ENCODE data around the gene TM9SF2. TPM values are rescaled to one million over a fixed set of nuclear protein-coding genes. Genes with fewer than 3 reads are reported as not detected.
A peak's percentile ranks its signal among the peaks of the same experiment; 100 is the strongest.
"Not testable (repeated sequence)": the region's sequence is repeated elsewhere in the genome, so short reads cannot be mapped to it uniquely, and the experiment has no call there.

The TM9SF2 gene
- total RNA-seq, 1 experiment from 2014 or later, result 102 TPM

DNA sequence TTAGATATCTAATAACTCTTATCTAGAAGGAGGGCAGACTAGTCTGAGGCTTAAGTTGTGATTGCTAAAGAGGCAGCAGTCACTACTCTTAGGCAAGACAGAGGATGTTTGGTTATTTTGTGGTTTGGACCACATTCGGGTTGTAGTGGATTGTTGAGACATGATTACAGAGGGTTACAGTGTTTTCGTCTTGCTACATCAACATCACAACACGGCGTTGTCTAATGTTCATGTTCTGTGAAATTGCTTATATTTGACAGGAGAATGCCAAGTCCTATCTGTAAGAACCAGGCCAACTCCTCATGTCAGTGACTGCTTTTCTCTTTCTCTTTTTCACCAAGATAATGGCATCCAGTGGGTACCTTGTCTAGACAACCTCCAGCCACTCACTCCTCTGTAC lies 16.8 kb upstream of the TM9SF2 start:
- DNase-seq (ENCODE audit: low read depth), result no peak
- in situ Hi-C loops (cut with HindIII; ENCODE audit: low pct_unique_long_range_greater_than_20kb, low sequenced_read_pairs), result no loop called here

DNA sequence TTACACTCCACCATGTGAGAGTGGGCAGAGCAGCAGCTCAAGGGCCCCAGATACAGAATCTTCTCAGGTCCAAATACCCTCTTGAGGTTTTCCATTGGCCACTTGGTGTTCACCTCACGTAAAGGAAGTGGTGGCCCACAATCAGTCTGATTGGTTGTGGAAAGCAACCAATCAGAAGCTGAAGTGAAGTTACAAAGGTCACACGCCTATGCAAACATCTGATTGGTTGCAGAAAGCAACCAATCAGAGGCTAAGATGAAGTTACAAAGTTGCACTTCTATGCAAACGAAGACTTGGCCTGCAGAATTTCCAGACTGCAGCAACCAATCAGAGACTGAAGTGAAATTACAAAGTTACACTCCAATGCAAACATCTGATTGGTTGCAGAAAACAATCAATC lies 14.3 kb upstream of the TM9SF2 start:
- no peak for DNase-seq (ENCODE audit: low read depth)
- in situ Hi-C loops (cut with HindIII; ENCODE audit: low pct_unique_long_range_greater_than_20kb, low sequenced_read_pairs), result no loop called here

DNA sequence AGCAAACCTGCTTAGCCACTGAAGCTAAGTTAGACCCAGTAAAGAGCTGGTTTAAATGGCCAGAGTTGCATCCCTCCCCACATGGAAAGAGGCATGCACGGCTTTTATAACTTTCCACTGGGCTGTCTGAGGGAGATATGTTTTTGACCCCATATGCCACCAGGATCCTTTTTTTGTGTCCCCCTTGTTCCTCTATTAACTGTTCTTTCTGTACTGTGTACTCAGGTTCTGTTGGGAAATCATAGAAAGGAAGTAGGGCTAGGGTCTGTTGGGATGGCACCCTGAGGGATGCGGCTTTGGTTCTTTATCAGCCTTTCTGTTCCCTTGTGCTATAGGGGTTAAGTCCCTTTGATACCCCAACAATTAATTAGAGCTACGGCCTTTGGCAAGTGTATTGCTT lies 12.2 kb upstream of the TM9SF2 start:
- in situ Hi-C loops (cut with HindIII; ENCODE audit: low pct_unique_long_range_greater_than_20kb, low sequenced_read_pairs), result no loop called here
- DNase-seq (ENCODE audit: low read depth), result no peak

DNA sequence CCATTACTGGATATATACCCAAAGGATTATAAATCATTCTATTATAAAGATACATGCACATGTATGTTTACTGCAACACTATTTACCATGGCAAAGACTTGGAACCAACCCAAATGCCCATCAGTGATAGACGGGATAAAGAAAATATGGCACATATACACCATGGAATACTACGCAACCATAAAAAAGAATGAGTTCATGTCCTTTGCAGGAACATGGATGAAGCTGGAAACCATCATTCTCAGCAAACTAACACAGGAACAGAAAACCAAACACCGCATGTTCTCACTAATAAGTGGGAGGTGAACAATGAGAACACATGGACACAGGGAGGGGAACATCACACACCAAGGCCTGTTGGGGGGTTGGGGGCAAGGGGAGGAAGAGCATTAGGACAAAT lies 9.5 kb upstream of the TM9SF2 start:
- DNase-seq (ENCODE audit: low read depth); in situ Hi-C loops (cut with HindIII; ENCODE audit: low pct_unique_long_range_greater_than_20kb, low sequenced_read_pairs): not testable (repeated sequence)

DNA sequence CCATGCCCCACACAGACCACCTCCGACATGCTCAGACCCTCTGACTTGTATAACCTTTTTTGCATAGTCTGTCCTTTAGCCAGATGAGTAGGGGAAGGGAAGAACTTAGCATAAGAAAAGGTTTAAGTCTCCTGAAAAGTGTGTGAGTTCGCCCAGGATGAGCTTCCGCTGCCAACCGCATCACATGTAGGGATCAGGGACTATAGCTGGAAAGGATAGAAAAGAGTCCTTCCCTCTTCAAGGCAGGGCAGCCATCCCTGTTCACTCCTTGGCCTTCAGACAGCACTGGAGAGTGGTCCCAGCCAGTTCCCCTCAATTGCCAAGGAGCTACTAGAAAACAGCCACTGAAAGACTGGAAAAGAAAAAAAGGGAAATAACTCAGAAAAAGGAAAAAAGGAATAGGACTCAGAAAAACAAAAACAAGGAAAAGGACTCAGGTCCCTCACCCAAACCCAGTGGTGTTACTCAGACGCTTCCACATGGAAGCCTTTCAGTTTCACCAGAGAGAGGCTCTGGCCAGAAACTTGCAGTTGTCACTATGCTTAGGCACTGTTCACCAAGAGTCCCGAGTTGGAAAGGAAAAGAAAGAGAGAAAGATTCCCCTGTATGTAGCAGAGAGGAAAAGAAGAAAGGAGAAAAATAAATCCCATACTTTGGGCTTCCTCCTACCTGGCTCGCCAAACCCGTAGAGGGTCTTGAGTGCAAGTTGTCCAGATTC lies 5.6 kb upstream of the TM9SF2 start:
- DNase-seq (ENCODE audit: low read depth), result no peak
- in situ Hi-C loops (cut with HindIII; ENCODE audit: low pct_unique_long_range_greater_than_20kb, low sequenced_read_pairs), result no loop called here

DNA sequence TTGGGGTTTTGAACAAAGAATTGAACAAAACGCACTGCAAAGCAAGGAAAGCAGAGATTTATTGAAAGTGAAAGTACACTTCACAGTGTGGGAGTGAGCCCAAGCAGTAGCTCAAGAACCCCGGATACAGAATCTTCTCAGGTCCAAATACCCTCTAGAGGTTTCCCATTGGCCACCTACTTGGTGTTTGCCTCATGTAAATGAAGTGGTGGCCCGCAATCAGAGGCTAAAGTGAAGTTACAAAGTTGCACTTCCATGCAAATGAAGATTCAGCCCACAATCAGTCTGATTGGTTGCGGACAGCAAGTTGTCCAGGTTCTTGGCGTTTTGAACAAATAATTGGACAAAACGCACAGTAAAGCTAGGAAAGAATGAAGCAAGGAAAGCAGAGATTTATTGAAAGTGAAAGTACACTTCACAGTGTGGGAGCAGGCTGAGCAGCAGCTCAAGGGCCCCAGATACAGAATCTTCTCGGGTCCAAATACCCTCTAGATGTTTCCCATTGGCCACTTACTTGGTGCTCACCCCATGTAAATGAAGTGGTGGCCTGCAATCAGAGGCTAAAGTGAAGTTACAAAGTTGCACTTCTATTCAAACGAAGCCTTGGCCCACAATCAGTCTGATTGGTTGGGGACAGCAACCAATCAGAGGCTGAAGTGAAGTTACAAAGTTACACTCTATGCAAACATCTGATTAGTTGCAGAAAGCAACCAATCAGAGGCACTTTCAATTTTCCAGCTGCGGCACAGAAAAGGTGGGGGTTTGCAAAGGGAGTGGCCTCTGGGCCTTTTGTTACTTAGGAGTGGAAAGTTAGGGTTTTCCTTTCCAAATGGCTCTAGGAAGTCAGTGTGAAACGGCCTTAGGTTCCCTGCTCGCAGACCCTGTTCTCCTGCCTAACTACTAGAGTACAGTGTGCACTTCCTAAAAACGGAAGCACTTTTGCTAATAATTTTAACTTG lies 4.8 kb upstream of the TM9SF2 start:
- DNase-seq (ENCODE audit: low read depth), result peak; percentile 93
- in situ Hi-C loops (cut with HindIII; ENCODE audit: low pct_unique_long_range_greater_than_20kb, low sequenced_read_pairs), result no loop called here

DNA sequence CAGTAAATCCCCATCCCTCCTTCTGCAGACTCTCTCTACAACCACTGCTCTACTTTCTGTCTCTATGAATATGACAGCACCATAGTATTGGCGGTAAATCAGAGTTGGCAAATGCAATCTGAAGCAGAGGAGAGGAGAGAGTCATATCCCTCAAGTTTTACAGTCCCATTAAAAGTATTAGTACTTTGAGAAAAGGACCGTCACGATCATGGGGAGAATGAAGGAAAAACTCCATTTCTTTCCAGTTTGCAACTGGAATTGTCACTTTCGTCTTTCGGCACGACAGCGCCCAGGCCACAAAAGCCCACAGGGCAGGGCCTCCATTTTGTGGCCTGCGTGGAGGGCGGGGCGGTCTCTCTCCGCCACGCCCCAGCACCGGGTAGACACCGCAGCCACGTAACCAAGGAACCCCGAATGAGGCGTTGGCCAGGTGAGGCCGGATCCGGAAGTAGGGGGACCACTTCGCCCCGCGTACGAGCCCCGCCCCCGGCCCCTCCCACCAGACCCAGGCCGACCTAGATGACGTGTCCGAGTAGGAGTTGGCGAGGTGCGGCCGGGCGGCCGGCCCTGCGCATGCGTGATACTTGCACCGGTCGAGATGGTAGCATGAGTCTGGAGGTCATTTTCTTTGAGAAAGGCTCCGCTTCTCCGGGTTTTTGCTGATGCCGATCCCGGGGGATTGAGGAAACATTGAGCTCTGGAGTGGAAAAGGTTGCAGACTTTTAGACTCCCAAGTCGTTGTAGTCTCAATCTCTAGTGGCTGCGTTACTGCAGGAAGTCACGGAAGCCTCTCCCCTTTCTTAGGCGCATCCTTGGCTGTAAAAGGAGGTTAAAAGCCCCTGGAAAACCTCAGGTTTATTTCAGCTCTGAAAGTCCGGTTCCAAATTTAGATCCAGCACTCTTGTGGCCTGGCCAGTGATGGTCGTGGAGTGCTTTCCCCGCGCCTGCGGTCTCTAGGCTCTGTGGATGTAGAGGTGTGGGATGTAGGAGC lies 2.8 kb upstream of the TM9SF2 start:
- peak; percentile 96 for DNase-seq (ENCODE audit: low read depth)
- in situ Hi-C loops (cut with HindIII; ENCODE audit: low pct_unique_long_range_greater_than_20kb, low sequenced_read_pairs), result no loop called here

DNA sequence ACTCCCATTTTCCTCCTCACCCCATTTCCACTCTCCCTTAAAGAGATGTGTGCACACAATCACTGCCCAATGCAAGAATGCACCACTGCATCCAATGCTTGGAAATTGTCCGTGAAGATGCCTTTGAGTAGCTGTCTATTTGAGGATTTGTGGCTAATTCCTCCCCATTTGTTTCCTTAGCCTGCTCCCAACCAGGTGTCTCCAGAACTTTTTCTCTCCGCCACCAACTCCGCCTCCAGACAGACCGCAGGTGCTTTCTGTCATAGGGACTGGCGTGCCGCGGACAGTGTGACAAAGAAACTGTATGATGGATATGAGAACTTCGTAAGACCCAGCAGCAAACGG lies 461 bp upstream of the TM9SF2 start:
- in situ Hi-C loops (cut with HindIII; ENCODE audit: low pct_unique_long_range_greater_than_20kb, low sequenced_read_pairs), result no loop called here

DNA sequence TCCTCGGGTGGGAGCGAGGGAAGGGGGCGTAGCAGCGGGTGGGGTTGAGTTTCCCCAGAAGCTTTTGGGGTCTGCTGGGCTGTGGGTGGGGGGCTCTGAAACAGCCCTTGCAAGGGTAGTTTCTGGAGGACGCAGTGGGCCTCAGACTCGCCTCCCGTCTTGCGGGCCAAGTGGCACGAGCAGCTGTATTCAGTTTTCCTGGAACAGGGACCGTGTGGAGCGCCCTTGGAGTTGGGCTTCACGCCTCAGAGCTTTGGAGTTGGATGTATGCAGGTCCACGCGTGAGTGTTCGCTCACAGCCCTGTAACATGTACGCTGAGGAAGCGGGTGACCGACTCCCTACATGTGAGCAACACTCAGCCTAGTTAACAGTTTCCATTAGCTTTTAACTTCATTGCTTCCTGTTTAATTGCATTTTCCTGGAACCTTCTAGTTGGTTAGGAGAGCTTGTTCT lies 603 bp downstream of the TM9SF2 start:
- in situ Hi-C loops (cut with HindIII; ENCODE audit: low pct_unique_long_range_greater_than_20kb, low sequenced_read_pairs), result no loop called here
- no peak for DNase-seq (ENCODE audit: low read depth)

More for the DNA sequence above, 461 bp upstream of the TM9SF2 start:
- DNase-seq (ENCODE audit: low read depth), result no peak

DNA sequence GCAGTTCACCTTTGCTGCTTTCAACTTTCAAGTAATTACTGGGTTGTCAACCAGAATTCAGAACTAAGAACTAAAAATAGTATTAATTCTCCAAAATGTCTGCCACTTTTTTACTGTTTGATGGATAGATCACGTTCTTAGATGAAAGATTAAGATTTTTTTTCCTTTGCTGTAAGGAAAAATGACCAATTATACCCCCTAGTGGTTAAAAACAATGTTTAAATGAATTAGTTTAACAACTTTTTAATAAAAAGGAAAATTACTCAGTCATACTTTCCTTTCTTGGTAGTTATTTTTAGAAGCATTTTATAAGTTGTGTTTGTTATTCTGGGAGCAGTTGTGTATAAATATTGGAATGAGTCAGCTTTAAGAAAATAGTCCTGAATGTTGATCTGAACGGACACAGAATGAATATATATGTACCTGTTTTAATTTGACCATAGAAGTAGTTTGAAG lies 4.6 kb downstream of the TM9SF2 start:
- peak; percentile 11 for DNase-seq (ENCODE audit: low read depth)
- in situ Hi-C loops (cut with HindIII; ENCODE audit: low pct_unique_long_range_greater_than_20kb, low sequenced_read_pairs), result no loop called here

DNA sequence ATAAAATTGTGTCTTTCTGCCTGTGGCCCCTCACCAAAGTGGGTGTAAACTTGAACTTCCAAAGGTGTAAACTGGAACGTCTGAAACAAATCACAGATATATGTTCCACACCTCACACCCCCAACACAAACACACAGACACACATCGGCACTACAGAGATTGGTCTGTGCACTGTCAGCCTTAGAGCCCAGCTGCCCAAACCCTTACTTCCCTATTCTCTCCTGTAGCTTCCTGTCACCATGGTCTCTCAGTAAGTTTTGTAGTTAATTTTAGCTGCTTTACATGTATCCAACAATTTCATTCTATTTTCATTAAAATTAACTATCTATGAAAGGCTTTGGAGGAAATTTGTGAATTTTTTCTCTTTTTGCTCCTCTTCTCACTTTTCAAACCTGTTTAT lies 5.4 kb downstream of the TM9SF2 start:
- in situ Hi-C loops (cut with HindIII; ENCODE audit: low pct_unique_long_range_greater_than_20kb, low sequenced_read_pairs), result no loop called here
- no peak for DNase-seq (ENCODE audit: low read depth)

DNA sequence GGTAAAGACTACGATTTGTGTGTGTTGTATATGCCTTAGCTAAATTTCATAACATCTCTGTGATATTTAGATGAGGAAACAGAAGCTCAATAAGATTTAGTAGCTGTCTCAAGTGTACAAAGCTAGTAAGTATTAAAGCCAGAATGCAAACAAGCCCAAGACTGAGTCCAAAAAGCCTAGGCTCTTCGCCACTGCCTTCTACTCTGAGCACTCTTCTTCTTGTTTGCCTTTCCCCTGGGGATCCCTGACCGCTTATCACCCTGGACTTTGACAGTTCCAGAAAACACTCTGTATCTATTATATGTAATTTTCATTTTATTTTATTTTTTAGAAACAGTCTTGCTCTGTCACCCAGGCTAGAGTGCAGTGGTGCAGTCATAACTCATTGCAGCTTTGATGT lies 5.8 kb downstream of the TM9SF2 start:
- in situ Hi-C loops (cut with HindIII; ENCODE audit: low pct_unique_long_range_greater_than_20kb, low sequenced_read_pairs), result no loop called here
- DNase-seq (ENCODE audit: low read depth), result no peak

DNA sequence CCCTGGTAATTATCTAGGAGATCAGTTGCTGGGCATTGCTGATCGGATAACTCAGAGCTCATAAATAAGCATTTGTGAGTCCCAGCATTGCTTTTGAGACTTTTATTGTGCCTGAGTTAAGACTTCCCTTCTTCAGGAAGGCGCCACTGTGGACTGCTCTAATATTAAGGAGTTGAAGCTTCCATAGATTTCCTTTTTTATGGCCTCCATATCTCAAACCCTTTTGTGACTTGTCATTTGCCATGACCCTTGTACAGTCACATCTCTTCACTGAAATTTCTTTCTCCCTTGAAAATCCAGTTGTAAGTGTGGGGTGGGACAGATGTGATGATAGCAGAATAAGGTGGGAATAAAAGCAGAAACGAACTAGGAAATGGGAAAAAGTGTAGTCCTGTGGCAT lies 6.3 kb downstream of the TM9SF2 start:
- DNase-seq (ENCODE audit: low read depth), result no peak
- in situ Hi-C loops (cut with HindIII; ENCODE audit: low pct_unique_long_range_greater_than_20kb, low sequenced_read_pairs), result no loop called here

DNA sequence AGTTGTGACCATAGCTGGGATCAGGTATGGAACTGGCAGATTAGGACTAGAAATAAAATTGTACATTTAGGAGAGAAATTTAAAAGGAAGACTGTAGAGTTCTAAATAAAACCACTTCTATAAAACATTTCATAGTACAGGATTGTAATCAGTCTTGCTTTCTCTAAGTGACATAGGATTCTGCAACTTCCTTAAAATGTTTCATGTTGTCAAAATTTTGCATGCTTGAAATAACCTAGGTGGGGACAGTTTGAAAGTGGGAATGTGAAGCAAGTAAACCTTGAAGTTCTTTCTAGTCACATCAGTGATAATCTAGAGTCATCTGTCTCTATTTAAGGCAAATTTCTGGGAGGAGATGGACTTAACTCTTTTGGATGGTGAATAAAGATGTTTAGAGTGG lies 6.7 kb downstream of the TM9SF2 start:
- no peak for DNase-seq (ENCODE audit: low read depth)
- in situ Hi-C loops (cut with HindIII; ENCODE audit: low pct_unique_long_range_greater_than_20kb, low sequenced_read_pairs), result no loop called here

DNA sequence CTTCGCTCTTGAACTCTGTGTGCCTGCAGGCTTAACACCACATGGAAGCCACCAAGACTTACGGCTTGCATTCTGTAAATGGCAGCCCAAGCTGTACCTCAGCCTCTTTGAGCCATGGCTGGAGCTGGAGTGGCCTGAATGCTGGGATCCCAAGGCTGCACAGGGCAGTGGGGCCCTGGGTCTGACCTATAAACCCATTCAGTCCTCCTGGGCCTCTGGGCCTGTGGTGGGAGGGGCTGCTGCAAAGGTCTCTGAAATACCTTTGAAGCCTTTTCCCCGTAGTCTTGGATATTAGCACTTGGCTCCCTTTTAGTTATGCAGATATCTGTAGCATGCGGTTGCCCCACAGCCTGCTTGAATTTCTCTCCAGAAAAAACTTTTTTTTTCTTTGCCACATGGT lies 8.2 kb downstream of the TM9SF2 start:
- no peak for DNase-seq (ENCODE audit: low read depth)
- in situ Hi-C loops (cut with HindIII; ENCODE audit: low pct_unique_long_range_greater_than_20kb, low sequenced_read_pairs), result no loop called here

DNA sequence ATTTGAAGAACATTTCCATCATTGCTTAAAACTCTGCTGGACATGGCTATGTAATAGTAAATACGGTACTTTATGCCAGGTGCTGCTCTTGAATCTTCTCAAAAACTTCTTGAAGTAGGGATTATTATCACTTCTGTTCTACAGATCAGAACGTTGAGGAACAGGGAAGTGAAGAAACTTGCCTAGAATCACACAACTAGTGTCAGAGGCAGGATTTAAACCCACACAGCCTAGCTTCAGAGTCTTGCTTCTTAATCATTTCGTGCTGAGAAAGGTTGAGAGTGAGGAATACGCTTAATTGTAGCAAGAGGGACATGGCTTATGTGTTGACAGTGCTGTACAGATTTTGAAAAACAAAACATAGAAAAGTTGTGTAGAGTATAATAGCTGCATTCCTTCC lies 13.5 kb downstream of the TM9SF2 start:
- DNase-seq (ENCODE audit: low read depth), result no peak
- in situ Hi-C loops (cut with HindIII; ENCODE audit: low pct_unique_long_range_greater_than_20kb, low sequenced_read_pairs), result no loop called here

DNA sequence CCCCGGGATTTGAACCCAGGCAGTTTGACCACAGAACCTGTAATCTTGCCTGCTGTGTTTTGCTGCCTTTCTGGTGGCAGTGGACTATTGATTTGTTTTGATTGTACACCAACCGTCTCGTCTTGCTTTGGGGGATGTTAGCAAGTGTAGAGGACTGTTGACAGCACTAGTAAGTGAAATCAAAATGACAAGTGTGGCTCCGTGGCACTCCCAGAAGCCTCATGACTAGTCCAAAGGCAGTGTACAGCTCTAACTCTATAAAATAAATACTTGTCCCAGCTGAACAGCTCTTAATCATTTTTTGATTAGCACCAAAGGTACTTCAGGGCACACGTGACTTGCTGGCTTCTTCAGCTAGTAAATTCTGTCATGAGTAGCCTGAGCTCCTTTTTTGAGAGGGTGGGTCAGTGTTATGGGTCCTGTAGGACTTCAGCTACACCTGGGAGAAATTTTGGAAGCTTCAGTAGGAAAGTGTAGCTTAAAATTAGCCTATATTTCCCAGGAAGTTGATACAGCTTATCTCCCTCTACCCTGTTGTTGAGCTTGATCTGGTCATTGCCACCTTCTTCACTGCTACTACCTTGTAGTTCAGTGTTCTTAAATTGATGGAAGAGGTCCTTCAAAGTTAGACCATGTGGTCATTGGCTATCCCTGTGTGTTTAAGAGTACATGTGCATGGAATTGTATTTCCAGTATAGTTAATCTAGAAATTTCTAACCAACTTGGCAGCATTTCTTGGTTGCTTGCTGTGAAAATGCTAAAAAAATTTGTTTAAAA lies 15.1 kb downstream of the TM9SF2 start:
- in situ Hi-C loops (cut with HindIII; ENCODE audit: low pct_unique_long_range_greater_than_20kb, low sequenced_read_pairs), result no loop called here
- no peak for DNase-seq (ENCODE audit: low read depth)

DNA sequence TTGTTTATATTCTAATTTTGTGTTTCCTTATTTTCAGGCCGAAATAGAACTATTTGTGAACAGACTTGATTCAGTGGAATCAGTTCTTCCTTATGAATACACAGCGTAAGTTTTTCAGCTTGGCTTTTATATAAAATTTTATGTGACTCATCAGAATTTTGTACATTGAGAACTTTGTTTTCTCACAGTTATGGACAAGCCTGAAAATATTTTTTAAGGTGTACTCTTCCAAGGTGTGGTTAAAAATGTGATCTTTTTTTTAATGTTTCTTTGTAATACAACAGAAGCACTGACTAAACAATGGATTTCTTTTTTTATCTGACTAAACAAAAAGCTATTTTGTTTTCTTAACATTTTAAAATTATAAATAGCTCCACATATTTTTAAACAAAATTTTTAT lies 16.3 kb downstream of the TM9SF2 start:
- no peak for DNase-seq (ENCODE audit: low read depth)
- in situ Hi-C loops (cut with HindIII; ENCODE audit: low pct_unique_long_range_greater_than_20kb, low sequenced_read_pairs), result no loop called here
